NCI-H2227 treated with DMSO at 0.1 percent for 48 hours (cell line): ENCODE measurements around the gene CTNNAL1.
"Not testable (repeated sequence)": the region's sequence is repeated elsewhere in the genome, so short reads cannot be mapped to it uniquely, and the experiment has no call there.

ENCODE experiments used
- DNase-seq: peaks from one replicate; lab custom pipeline; 2025; lab: John Stamatoyannopoulos, UW

The CTNNAL1 gene

GRCh38 chr9:108928386-108928785 lies 84.9 kb downstream of the CTNNAL1 start:
- DNase-seq: no peak

GRCh38 chr9:108924466-108924865 lies 88.8 kb downstream of the CTNNAL1 start:
- DNase-seq: no peak

- DNase-seq: no peak
These were observed 92.1 kb downstream of the CTNNAL1 start for GRCh38 chr9:108921200-108921599.

- not testable (repeated sequence) for DNase-seq
These were observed 92.9 kb downstream of the CTNNAL1 start for GRCh38 chr9:108920401-108920800.

GRCh38 chr9:108919517-108919916 lies 93.8 kb downstream of the CTNNAL1 start:
- DNase-seq: no peak

GRCh38 chr9:108913391-108913790 lies 99.9 kb downstream of the CTNNAL1 start:
- no peak for DNase-seq

GRCh38 chr9:108911820-108912219 lies 101.5 kb downstream of the CTNNAL1 start:
- DNase-seq: no peak

- DNase-seq: no peak
These were observed 102.4 kb downstream of the CTNNAL1 start for GRCh38 chr9:108910914-108911313.

- no peak for DNase-seq
These were observed 102.9 kb downstream of the CTNNAL1 start for GRCh38 chr9:108910402-108910801.

- DNase-seq: no peak
These were observed 107.8 kb downstream of the CTNNAL1 start for GRCh38 chr9:108905494-108905893.

- no peak for DNase-seq
These were observed 109.1 kb downstream of the CTNNAL1 start for GRCh38 chr9:108904161-108904560.

GRCh38 chr9:108903420-108904103 lies 109.7 kb downstream of the CTNNAL1 start:
- no peak for DNase-seq

GRCh38 chr9:108900176-108900575 lies 113.1 kb downstream of the CTNNAL1 start:
- no peak for DNase-seq

GRCh38 chr9:108899023-108899695 lies 114.1 kb downstream of the CTNNAL1 start:
- DNase-seq: not testable (repeated sequence)

GRCh38 chr9:108897324-108898096 lies 115.8 kb downstream of the CTNNAL1 start:
- no peak for DNase-seq

GRCh38 chr9:108894225-108894997 lies 118.9 kb downstream of the CTNNAL1 start:
- no peak for DNase-seq
